ENCODE results near the gene HDAC8.
A peak's percentile ranks its signal among the peaks of the same experiment; 100 is the strongest.
"Not testable (repeated sequence)": the region's sequence is repeated elsewhere in the genome, so short reads cannot be mapped to it uniquely, and the experiment has no call there.

Gene HDAC8

GRCh38 chrX:72572248-72573157 lies at the start of gene HDAC8:
Gene HDAC8 (minus strand): TSS chrX:72572843. CDS start chrX:72572761, 82 bp downstream.
- peak; percentile 17 for DNase-seq

- no peak for DNase-seq
These were observed 49.2 kb upstream of the HDAC8 start for GRCh38 chrX:72621625-72622485.

- no peak for DNase-seq
These were observed 48.5 kb upstream of the HDAC8 start for GRCh38 chrX:72621163-72621562.

- no peak for DNase-seq
These were observed 48.0 kb upstream of the HDAC8 start for GRCh38 chrX:72620550-72621145.

GRCh38 chrX:72609313-72609712 lies 36.7 kb upstream of the HDAC8 start:
- DNase-seq = no peak

DNA sequence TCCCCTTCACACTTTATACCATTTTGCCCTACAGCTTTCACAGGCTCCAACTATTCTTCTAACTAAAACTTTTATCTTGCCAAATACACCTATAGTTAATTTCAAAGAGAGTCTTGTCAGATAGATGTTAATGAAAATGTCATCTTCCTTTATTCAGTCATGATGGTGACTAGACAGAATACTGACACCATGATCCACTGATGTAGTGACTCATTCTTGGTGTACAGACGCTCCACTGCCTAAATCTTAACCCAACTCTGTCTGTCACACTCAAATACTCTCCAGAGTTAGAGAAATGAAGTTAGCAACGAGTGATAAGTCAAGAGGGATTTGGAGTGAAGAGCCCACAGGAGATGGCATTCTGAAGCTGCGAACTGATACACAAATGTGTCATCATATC lies 32.1 kb upstream of the HDAC8 start:
- DNase-seq = no peak

DNA sequence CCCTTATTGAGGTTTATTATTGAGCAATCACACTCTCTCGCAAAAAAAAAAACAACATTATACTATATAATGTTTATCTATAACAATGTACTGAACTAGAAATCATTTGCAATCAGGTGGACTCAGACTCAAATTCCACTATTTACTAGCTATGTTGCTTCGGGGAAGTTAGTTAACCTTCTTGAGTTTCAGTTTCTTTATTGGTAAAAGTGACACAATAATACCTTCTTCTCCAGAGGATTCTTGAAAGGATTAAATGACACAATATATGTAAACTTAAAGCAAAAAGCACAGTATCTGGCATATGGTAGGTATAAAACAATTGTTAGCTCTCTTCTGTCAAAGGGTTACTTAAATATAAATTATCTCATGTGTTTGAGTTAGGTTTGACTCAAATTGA lies 31.5 kb upstream of the HDAC8 start:
- DNase-seq = no peak

DNA sequence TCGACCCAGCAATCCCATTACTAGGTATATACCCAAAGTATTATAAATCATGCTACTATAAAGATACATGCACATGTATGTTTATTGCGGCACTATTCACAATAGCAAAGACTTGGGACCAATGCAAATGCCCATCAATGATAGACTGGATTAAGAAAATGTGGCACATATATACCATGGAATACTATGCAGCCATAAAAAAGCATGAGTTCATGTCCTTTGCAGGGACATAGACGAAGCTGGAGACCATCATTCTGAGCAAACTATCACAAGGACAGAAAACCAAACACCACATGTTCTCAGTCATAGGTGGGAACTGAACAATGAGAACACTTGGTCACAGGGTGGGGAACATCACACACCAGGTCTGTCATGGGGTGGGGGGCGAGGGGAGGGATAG lies 18.4 kb upstream of the HDAC8 start:
- DNase-seq = not testable (repeated sequence)

DNA sequence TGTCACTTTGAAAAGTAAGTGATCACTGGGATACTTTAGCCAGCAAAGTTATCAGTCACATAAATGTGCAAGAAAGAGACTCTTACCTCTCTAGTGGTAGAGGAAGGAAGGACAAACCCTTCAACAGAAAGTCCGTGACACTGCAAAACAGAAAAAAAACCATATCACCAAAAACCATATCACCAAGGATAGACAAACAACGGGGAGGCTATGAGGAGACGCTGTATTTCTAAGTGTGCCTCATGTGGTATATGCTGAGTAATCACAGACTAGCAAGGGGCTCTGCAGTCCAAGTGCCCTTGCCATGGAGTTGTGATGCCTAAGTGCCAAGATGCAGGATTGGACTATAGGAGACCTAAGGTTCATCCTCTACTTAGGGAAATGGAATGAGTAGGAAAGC lies 11.5 kb upstream of the HDAC8 start:
- DNase-seq = no peak

DNA sequence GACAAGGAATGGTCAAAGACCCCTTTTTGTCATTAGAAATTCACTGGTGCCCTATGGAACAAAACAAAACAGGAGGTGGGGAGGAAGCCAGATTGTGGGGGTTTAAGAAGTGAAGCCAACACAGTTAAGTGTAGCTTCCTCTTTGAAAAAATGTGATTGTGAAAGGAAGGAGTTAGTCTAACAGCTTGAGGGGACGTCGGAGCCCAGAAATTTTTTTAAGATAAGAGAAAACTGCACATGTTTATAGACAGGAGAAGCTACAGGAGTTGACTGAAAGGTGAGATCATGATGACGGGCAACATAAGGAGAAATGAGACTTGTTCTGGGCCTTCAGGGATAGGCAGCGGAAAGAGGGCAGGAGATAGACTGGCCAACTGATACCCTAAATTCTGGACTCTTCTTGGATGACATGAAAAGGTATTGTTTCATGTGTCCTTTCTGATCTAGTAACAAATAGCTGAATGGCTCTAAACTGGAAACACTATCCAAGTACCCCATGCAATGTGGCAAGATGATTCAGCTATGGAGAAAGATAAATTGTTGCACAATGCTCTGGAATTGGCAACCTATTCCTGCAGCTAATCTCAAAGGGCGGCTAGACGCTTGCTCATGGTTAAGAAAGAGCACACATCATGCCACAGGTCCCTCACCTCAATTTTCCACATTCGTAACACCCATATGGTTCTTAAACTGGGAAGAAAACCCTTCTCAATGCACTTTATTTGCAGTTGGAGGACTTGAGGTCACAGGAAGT lies 3.7 kb upstream of the HDAC8 start:
- DNase-seq = no peak

- no peak for DNase-seq
These were observed 492 bp upstream of the HDAC8 start for GRCh38 chrX:72573158-72573511.

DNA sequence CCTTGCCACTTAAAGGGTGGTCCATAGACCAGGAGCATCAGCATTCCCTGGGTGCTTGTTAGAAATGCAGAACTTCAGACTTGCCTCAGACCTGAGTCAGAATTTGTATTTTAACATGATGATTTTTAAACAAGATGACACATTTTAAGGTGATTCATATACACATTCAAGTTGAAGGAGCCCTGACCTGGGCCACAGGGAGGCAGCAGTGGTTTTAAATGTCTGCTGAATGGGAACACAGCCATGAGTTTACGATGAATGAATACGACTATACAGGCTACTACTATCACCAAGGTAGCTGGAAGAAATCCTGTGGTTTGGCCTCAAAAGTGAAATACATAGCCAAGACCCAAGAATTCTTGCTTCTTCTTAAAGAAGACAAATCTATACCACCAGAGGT lies 2.9 kb downstream of the HDAC8 start:
- DNase-seq = no peak

- no peak for DNase-seq
These were observed 4.1 kb downstream of the HDAC8 start for GRCh38 chrX:72568406-72569092.

DNA sequence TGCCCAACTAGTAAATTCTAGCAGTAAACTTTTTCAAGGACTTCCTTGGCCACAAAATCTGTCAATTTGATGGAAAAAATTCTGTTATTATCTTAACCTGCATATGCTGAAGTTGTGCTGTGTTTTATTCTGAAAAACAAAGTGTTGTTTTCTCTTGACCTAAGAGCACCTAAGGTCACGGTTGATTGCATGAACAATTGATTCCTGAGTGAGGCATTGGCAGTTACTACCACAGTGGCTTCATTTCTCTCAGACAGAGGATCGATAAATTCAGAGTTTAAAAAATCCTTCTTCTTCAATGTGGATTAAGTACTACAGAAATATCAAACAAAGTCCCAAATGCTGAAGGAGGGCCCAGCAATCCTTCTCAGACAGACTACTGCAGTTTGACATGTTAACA lies 6.2 kb downstream of the HDAC8 start:
- no peak for DNase-seq

- DNase-seq = not testable (repeated sequence)
These were observed 13.0 kb downstream of the HDAC8 start for GRCh38 chrX:72559655-72560054.

- peak; percentile 49 for DNase-seq
These were observed 18.0 kb downstream of the HDAC8 start for GRCh38 chrX:72554448-72555140.

DNA sequence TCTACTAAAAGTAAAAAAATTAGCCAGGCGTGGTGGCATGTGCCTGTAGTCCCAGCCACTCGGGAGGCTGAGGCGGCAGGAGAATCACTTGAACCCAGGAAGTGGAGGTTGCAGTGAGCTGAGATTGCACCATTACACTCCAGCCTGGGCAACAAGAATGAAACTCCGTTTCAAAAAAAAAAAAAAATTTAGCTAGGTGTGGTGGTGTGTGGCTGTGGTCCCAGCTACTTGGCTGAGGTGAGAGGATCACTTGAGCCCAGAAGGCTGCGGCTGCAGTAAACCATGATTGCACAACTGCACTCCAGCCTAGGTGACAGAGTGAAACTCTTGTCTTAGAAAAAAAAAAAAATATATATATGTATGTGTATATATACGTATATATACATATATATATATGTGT lies 20.2 kb downstream of the HDAC8 start:
- not testable (repeated sequence) for DNase-seq

GRCh38 chrX:72545990-72546389 lies 26.7 kb downstream of the HDAC8 start:
- DNase-seq = peak; percentile 1

GRCh38 chrX:72540318-72540717 lies 32.3 kb downstream of the HDAC8 start:
- DNase-seq = peak; percentile 2

GRCh38 chrX:72539822-72540221 lies 32.8 kb downstream of the HDAC8 start:
- no peak for DNase-seq

- no peak for DNase-seq
These were observed 36.1 kb downstream of the HDAC8 start for GRCh38 chrX:72536542-72536941.

DNA sequence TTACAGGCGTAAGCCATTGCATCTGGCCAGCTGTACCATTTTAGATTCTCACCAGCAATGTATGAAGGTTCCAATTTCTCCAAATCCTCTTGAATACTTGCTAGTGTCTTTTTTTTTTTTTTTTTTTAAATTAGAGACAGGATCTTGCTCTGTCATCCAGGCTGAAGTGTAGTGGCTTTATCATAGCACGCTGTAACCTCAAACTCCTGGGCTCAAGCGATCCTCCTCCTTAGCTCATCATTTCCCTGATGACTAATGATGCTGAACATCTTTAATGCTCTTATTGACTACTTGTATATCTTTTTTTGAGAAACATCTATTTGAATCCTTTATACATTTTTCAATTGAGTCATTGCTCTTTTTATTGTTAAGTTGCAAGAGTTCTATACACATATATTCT lies 40.3 kb downstream of the HDAC8 start:
- no peak for DNase-seq
